Uterus (tissue), 2 donors: Measurements from ENCODE around the gene ASPHD2.

ENCODE experiments used
- CTCF ChIP-seq, 4 experiments: fragments of 200-600 bp in 2 of 4; fragments of 450-650 bp in 2 of 4; sonication (generic) in 2 of 4; IDR thresholded peaks; one replicate each; pipeline ENCODE4 v1.5.1; 2016 to 2019; ENCODE audit warnings: antibody characterized with exemption in 4 of 4, mild to moderate bottlenecking in 2 of 4, moderate library complexity in 1 of 4
- POLR2A ChIP-seq, 2 donors: fragments of 450-650 bp; IDR thresholded peaks; one replicate each; pipeline ENCODE4 v1.6.1; 2016; ENCODE audit warnings: antibody characterized with exemption in 2 of 2, mild to moderate bottlenecking in 1 of 2, moderate library complexity in 1 of 2

GRCh38 chr22:26432619-26433311, 3.7 kb downstream of the ASPHD2 start:
- no peak for TF ChIP-seq CTCF (IDR thresholded peaks at IDR 0.05)
- no peak for TF ChIP-seq POLR2A (IDR thresholded peaks at IDR 0.05)
